Activated CD8-positive, alpha-beta memory T cell treated with anti-CD3 and anti-CD28 coated beads for 24 hours (primary cell): ENCODE measurements around the gene CSTB.
"Not testable (repeated sequence)": the region's sequence is repeated elsewhere in the genome, so short reads cannot be mapped to it uniquely, and the experiment has no call there.

ENCODE experiments used
- DNase-seq: peaks from one replicate; pipeline ENCODE4 v3.0.0-alpha.2; 2020

Gene CSTB, protein sequence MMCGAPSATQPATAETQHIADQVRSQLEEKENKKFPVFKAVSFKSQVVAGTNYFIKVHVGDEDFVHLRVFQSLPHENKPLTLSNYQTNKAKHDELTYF

DNA sequence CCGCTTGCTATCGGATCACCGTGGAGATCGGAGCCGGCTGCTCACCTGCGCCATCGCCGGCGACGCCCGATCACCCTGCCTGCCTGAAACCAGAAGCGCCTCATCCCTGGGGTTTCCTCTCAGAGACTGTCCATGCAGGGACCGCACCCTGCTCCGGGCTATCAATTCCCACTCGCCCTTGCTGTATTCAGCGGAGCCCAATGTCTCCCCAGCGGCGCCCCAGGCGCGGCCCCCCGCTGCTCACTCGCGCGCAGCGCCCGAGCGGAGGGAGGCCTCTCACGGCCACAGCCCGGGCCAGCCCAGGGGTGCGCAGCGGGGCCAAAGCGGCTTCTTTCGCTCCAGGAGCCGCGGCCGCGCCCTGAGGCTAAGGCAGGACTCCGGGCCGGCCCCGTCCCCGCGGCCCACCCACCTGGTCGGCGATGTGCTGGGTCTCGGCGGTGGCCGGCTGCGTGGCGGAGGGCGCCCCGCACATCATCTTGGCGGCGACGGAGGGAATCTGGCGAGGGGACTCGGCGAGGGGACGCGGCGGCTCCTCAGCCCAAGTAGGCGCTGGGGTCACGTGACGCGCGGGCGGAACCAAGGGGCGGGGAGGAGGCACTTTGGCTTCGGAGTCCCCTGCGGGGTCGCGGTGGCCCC lies at the start of gene CSTB:
TSS of gene CSTB (minus strand) at position 514 of the 636 bp plus-strand sequence. CDS start at position 475, 39 bp downstream.
- peak; percentile 96 for DNase-seq

DNA sequence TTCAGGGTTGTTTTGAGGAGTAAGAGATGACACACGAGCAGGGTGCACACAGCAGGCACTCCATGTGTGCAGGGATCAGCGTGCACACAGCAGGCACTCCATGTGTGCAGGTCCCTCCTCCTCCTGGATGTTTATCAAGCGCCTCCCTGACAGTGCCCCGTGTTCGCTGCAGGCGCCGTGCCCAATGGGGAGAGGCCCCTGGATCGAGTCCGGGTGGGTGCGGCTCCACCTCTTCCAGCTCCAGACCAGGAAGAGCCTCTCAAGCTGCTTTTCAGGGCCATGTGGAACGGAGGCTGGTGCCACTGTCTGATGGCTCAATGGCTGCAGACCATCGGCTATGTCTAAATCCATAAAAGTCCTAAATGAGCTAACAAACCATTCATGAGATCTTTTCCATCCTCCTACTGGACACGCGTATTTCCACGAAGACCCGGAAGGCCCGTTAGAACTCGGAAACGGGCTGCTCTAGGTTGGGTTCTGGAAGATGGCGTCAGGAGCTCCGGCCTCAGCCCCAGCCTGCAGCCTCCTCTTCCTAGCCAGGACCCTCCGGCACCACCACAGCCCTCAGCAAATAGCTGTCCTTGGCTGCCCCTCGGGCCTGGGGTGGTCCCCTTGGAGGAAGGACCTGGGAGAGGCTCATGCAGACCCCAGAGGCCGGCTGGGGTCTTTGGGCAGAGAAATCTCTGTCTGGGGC lies 49.3 kb upstream of the CSTB start:
- no peak for DNase-seq

DNA sequence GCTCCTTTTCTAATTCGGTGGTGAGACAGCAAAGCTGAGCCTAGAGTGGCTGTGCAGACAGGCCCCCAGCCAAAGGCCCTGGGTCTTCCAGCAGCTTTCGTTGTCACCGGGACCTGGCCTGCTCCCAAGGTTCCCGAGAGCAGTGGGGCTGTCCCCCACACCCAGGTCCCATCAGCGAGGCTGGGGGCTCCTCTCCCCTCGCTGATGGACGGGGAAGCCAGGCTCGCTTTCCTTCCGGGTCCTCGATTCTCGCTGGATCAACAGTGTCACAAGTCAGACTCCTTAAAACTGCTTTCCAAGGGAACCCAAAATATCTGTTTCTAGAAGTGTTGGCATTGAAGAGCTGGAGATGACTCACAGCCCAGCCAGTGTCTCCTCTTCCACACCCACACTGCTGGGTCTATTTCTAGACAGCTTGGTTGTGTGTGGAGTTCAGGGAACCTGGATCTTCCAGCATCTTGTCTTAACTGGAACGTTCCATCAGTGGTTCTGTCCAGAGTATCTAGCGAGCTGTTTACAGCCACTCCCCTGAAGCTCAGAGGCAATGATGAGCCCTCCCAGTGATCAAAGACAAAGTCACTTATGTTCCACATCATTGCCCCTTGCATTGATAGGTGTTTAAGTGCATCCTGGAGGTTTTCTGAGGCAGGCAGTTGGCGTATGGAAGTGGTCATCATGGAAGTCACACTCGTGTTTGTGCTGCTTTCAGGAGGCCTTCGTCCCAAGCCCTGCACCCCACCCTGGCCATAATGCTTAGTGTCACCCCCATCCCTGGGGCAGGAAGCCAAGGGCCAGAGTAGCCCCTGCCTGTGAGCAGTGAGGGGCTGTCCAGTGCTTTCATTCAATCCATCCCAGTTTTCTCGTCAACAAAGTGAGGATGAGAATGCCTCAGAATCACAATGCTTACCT lies 48.5 kb upstream of the CSTB start:
- no peak for DNase-seq

DNA sequence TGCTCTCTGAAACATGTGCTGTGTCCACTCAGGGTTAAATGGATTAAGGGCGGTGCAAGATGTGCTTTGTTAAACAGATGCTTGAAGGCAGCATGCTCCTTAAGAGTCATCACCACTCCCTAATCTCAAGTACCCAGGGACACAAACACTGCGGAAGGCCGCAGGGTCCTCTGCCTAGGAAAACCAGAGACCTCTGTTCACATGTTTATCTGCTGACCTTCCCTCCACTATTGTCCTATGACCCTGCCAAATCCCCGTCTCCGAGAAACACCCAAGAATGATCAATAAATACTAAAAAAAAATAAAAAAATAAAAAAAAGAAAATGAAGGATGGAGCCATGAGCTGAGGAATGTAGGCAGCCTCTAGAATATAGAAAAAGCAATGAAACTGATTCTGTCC lies 46.6 kb upstream of the CSTB start:
- not testable (repeated sequence) for DNase-seq

DNA sequence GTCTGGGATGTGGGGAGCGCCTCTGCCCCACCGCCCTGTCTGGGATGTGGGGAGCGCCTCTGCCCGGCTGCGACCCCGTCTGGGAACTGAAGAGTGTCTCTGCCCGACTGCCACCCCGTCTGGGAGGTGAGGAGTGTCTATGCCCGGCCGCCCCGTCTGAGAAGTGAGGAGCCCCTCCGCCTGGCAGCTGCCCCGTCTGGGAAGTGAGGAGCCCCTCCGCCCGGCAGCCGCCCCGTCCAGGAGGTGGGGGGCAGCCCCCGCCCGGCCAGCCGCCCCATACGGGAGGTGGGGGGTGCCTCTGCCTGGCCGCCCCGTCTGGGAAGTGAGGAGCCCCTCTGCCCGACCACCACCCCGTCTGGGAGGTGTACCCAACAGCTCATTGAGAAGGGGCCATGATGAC lies 46.1 kb upstream of the CSTB start:
- DNase-seq, result not testable (repeated sequence)

DNA sequence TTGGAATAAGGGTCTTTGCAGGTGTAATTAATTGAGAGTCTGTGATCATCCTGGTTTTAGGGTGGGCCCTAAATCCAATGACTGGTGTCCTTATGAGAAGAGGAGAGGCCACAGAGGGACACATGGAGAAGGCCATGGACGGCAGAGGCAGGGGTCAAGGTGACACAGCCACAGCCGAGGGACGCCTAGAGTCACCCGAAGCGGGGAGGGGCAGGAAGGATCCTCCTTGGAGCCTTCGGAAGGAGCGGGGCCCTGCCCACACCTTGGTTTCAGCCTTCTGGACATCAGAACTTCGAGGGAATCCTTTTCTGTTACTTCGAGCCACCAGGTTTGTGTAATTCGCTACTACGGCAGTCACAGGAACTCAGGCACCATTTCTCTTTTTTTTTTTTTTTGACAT lies 44.4 kb upstream of the CSTB start:
- no peak for DNase-seq

DNA sequence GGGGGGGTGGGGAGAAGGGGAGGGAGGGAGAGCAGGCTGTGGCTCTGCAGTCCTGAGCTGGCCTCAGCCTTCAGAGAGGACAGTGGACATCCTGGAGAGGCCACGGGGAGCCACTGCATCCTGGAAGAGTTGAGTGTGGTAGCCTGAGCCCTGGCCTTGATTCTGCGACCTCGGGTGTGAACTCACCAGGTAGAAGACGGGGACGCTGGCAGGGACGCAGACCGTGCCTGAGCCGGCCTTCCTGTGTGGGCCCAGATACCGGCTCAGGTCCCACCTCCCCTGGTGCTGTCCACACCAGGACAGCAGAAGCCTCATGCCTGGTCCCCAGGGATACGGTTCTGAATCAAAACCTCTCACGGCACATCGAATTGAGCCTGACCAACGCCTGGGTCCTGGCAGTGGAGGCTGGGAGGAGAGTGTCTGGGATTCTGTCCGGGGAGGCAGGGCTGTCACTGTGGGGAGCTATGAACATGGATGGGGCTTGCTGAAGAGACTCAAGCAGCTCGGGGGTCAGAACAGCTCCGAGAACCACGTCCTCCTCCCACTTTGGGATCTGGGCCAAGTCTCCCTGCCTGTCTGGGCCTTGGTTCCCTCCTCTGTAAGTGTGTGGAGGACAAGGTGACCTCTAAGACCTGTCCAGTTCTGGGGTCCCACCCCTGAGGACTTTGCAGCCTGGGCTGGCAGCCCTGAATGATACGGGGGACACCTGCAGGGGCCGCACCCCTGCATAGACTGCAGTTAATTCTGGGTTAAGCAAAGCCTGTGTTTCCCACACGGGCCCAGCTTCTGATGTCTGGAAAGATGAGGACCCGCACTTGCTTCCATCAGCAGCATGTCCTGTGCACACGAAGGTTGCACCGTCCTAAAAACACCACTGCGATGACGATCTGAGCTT lies 43.6 kb upstream of the CSTB start:
- no peak for DNase-seq

DNA sequence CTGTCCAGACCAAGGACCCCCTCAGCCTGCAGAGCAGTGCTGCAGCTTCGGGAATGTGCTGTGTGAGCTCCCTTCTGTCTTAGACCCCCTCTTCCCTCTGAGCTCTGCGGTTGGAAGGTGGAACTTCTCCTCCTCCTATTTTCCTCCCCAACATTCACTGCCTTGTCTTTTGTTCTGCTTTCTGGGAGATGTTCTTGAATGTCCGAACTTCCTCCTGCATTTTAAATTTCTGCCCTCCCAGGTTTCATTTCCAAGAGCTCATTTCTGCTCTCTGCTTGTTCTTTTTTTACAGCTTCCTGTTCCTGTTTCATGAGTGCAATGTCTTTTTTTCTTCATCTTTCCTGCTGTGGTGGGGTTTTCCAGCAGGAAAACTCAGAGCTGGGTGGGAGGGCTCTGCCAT lies 42.6 kb upstream of the CSTB start:
- no peak for DNase-seq

DNA sequence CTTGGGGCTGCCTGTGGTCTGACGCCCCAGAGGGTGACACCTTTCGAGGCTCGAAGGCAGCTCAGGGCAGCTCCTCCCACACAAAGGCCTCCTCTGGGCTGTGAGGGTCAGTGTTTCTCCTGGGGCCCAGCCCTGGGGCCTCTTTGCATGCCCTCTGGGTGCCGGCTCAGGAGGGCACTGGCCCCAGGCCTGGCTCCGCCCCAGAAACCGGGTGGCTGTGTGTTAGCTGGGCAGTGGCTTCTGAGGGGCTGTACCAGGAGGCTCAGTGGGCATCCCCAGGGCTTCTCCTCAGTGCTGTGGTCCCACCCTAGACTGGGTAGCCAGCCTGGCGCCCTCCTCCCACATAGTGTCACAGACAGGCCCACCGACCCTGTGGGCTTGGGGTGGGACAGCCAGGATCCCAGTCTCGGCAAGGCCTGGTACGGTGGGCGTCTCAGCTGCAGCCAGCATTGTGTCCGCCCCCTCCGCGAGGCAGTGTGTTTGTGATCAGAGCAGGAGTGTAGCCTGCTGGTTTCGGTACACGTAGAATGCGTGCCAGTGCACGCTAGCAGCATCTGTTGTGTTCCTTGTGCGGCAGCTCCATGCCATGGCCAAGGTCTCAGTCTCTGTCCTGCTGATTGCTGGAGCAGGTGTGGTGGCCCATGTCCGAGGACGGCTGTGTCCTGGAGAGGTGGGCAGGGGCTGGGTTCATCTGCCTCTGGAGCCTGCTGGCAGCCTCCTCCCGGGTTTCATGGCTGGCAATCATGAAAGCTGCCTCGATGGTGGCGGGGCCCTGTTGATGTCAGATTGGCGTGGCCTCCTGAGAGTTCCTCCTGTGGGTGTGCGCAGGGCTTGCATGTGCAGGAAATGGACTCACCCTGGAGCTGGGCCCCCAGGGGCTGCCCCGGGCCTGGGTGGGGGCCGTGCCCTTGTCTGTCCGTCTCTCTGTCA lies 41.3 kb upstream of the CSTB start:
- DNase-seq, result no peak

DNA sequence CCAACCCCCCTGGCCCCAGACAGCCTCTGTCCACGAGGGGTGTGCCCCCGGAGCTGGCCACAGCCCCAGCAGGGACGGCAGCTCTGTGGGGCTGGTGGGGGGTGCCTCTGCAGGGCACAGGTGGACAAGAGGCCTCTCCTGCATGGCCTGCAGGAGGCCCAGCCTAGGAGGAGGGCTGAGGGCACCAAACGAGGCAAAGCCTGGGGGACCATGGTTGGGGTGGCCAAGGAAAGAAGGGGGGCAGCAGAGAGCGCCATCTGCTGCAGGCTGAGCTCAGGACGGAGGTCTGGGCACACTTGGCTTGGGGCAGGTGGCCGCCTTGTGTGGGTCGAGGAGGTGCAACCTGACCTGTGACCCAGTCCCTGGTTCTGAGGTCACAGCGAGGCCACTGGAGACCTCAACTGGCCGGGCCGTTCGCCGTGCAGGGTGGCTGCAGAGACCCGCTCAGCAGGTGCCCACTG lies 40.5 kb upstream of the CSTB start:
- no peak for DNase-seq

DNA sequence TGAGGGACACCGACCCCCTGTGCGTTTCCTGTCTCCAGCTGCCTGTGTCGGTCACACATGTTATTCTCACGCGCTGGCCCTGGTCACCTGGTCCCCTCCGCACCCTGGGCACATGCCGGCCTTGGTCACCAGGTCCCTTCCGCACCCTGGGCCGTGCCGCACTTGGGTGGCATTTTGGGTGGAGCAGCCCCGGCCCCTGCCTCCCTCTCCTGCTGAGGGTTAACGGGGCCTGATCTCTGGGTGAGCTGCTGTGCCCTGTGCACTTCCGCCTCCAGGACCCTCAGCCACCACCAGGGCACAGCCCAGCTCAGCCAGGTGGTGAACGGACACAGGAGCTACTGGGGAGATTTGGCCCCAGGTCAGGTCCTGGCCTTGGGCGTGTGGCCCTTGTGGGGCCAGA lies 39.9 kb upstream of the CSTB start:
- DNase-seq, result no peak

DNA sequence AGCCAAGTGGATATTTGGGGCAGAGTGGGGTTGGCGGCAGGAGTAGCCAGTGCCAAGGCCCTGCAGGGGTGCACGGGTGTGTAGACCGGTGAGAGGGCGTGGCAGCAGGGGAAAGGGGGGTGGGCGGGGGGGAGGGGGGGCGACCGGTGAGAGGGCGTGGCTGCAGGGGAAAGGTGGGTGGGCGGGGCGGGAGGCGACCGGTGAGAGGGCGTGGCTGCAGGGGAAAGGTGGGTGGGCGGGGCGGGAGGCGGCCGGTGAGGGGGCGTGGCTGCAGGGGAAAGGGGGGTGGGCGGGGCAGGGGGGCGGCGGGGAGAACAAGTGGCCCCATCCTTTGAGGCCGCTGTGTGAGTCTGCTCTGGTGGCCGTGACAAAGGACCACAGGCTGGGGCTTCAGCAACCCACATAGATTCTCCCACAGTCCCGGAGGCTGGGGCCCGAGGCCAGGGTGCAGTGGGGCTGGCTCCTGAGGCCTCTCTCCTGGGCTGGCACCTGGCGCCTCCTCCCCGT lies 39.1 kb upstream of the CSTB start:
- DNase-seq, result no peak

DNA sequence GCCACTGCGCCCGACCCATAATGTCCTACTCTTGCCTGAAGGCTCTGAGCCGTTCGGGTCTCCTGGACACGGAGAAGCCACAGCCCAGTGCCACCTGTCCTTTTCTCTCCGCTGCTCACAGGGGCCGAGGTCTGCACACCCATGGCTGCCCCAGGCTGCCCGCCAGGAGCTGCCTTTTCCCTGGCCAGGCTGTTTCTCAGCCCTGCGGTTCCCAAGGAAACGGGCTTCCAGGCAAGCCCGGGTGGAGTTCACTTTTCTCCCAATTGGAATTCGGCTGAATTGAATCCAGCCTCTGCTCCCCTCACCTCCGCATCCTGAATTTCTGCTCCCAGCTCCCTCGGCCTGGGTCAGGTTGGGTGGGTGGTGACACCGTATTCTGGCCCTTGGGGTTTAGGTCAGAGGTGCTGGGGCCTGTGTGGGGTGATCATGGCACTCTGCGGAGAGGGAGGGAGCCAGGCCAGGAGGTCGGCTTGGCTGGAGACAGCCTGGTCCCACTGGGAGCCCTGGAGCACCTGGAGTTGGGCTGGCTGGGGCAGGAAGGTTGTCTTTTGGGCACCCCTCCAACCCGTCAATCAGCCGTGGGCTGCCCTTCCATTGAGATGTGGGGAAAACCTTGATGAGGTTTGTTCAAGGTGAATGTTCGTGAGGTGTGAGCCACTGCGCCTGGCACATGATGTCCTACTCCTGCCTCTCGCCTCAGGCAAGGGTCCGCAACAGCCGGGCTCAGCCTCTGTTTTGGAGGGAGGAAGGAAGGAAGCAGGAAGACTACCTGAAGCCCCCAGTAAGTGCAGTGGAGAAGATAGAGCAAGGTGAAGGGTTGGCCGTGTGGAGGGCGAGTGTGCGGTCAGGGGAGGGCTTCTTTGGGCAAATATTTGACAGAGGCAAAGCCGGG lies 38.4 kb upstream of the CSTB start:
- DNase-seq, result no peak

DNA sequence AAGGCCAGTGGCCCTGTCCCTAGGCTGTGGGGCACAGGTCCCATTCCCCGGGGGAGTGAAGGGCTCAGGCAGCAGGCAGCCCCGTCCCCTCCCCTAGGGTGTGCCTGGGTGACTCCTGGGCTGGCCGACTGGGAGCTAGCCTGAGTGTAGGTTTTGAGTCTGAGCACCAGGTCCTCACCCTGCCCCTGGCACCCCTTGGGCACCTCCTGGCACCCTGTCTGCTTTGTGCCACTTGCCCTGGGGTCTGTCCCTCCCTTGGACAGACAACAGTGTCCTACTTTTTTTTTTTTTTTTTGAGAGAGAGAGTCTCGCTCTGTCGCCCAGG lies 37.5 kb upstream of the CSTB start:
- no peak for DNase-seq

DNA sequence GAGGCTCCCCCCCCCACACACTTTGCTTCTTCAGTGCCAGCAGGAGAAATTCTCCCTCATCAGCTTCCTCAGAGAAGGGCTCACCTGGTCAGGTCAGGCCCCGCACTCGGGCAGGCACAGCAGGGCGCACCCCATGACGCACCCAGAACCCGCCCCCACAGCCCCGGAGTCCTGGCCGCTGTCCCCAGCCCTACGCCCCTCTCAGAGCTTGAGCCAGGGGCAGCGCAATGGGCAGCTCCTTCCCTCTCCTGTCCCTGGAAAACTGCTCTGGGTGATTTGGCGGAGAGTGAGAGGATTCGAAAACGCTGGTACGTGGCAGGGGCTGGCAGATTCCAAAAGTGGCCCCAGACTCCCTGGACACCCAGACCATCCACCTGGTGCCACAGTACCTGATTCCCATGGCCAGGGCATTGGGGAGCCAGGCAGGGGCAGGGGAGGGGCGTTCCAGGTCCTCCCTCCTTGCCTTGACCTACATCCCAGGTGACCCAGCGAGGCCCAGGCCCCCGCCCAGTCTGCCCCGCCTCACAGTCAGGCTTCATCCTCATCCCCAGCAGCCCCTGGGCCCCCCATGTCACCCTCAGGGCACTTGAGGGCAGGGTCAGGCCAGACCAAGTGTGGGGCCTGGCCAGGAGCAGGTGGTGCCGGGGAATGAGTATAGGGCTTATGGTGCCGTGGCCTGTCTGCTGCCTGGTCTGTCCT lies 37.0 kb upstream of the CSTB start:
- no peak for DNase-seq

DNA sequence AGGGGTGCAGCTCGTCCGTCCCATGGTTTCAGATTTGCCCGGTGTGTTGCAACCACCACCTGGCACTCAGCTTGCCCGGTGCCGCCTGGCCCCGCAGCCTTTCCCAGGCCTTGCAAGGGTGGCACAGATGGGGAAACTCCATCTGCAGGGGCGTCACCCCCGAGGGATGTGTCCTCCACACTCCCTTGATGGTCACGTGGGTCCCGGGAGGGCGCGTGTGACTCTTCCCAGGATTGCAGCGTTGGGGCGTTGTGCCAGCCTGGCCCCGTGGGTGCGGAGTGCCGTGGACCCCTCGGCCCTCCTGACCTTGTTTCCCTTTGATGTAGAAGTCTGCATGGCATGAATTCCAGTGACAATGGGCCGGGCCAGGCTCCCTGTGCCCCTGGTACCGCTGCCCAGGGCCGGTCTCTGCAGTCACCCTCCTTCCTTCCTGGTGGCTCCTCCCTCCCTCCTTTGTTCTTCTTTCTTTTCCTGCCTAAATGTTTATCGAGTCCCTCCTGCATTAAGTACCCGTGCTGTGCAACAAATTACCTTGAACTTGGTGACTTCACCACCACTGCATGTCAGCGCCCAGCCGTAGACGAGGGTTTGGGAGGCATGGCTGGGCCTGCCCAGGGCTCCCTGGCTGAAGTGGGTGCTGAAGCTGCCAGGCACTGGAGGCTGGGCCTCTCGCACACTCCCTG lies 36.2 kb upstream of the CSTB start:
- DNase-seq, result no peak

DNA sequence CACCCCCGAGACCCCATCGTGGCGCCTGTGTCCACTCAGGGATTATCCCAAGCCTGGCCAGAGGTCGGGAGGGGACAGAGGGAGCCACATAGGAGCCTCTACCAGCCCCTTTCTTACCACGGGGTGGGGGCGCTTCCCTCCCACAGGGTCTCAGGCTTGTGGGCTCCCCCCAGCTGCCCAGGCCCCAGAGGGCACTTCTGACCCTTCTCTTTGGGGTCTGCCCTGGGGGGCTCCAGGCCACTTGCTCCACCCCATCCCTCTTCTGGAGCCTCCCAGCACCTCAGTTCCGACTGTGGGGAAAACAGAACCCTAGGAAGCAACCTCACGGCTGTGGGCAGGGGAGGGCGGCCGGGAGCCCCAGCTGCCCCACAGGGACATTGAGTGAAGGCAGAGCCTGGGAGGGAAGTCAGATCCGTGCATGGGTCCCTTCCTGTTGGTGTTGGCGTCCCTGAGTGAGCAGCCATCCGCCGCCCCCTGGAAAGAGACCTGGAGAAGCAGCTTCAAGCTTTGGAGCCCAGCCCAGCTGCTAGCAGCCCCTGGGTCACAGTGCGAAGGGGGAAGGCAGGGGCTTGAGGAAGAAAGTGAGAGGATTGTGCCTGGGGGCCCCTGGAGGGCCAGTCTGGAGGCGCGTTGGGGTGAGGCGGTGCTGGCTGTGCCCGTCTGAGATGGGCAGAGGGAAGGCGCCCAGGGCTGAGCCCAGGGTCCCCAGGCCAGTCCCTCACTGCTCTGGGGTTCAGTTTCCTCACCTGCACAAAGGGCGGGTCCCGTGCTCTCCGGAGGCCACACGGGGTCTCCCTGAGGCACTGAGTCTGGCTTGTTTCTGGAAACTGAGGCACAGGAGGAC lies 35.4 kb upstream of the CSTB start:
- no peak for DNase-seq
